AG08395 (cell line): Measurements from ENCODE around the gene DLX6.

ENCODE experiments used
- DNase-seq: peaks from one replicate; pipeline ENCODE4 v3.0.0; 2012; ENCODE audit warnings: mixed read lengths, low spot score

The DLX6 gene

DNA sequence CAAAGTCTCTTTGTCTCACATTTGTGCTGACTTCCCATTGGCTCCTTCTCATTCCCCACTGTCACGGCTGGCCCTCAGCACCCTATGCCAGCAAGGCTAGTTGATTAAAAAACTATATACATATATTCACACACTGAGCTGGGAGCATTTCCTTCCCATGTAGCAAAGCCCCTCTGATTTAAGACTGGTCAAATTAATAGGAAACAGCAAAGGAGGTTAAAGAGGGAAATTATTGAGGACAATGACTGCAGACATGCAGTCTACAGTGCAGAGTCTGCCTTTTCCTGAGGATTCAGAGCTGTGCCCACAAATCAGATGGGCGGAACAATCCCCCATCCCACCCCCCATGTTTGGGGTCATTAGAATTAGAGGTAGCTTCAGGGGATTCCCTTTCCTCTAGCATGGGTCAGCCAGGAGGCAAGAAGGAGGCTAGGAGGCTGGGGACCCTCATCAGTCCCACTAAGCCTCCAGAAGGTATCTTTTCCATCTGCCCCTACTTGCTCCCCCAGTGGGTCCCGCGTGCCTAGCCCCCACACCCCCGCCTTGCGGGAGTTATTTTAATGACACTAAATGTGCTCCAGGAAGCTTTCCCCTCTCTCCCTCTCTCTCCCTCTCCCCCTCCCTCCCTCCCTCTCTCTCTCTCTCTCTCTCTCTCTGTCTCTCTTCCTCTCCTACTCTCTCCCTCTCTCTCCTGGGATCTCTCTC, 9.8 kb upstream of the DLX6 start:
- no peak for DNase-seq

DNA sequence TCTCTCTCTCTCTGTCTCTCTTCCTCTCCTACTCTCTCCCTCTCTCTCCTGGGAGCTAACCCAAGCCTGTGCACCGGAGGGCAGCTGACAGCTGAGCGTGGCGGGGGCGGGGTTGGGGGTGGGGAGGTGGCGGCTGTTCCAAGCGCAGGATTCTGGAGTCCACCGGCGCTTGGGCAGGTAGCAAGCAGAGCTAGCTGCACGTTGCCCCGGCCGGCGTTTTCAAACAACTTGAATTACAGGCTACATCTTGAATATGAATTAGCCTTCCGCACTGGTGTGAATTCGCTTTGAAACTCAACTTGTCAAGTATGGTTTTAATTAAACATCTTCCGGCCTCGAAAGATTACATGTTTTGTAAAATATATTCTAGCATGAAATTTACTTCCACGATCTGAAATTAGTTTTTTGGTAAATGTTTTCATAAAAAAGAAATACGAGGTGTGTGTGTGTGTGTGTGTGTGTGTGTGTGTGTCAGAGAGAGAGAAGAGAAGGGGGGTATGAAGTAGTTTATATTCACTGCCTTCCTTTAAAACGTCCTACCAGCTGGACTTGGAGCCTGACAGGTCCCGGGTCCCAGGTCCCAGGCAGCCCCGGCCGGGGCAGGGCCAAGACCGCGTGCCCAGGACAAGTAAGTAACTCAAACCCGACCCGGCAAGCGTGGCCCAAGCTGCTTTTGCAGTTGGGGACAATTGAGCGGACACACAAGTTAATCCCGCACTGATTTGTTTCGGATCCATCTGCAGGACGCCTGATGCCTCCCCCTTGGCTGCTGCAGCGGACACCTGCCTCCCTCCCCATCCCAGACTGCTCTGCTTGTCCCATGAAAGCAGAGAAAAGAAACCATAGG, 9.0 kb upstream of the DLX6 start:
- DNase-seq, result no peak

GRCh38 chr7:96996958-96997511, 8.3 kb upstream of the DLX6 start:
- DNase-seq, result no peak

- no peak for DNase-seq
These were observed 7.8 kb upstream of the DLX6 start for GRCh38 chr7:96997512-96998032.

DNA sequence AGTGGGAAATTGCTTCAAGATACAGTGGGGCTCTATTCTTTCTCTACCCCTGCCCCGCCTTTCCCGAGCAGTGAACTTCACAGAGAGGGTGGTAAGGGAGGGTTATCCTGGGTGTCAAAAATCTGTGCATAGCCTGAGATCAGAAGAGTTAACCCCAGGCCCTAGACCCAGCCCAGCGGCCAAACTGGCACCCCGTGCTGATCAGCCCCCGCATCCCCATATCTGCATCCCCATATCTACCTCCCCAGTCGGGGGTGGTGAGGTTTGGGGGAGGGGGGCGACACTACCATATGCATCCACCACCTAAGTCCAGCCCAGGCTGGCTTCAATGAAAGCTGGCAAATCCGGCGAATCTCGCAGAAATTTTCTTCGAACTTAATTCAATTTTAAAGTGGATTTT, 7.0 kb upstream of the DLX6 start:
- no peak for DNase-seq

- no peak for DNase-seq
These were observed 6.6 kb upstream of the DLX6 start for GRCh38 chr7:96998744-96999143.

DNA sequence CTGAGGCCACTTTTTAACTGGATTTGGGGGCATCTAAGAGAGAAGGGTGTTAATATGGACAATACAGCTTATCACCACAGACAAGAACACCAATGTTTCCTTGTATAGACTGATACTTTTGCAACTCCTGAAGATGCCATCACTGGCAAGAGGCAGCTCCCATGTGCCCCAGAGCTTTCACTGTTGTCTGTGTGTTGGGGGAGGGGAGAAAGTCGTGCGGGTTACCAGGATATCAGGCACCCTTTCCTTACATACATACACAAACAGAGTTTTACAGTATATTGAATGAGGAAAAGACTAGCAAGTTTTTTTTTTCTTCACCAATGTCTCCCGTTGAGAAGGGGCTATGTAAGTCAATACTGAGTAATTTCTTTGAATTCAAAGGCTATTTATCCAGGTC, 4.1 kb upstream of the DLX6 start:
- DNase-seq, result no peak

- no peak for DNase-seq
These were observed 3.4 kb upstream of the DLX6 start for GRCh38 chr7:97001656-97002554.

DNA sequence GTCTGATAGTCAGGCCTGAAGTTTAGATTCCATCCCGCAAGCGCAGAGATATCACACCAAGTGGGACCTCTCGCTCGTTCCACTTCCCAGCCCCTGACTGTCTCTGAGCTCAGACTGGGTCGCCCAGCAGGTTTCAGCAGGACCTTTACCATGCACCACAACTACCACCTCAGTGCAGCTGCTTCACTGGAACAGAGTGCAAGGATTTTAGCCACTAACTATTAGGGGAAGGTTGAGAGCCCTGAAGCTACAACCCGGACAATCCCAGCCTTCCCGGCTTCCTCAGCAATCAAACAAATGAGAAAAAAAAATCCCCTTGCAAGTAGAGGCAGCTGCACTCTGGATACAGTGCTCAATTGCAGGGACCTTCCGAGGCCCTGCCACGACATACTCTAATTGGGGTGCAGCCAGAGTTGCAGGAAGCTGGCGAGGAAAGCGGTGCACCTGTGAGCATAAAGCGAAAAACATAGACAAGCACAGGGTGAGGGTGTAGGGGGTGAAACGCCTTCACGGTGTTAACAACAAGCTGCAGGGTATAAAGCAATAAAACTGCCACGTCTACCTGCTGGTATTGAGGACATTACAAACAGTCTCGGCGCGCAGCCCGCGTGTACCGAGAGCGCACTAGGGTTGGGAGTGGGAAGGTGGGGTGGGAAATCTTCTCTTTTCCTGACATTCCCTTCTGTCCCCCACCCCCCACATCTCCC, 2.6 kb upstream of the DLX6 start:
- DNase-seq, result no peak

GRCh38 chr7:97003262-97004246, 1.8 kb upstream of the DLX6 start:
- DNase-seq, result no peak

GRCh38 chr7:97004247-97005182, 838 bp upstream of the DLX6 start:
- no peak for DNase-seq

DNA sequence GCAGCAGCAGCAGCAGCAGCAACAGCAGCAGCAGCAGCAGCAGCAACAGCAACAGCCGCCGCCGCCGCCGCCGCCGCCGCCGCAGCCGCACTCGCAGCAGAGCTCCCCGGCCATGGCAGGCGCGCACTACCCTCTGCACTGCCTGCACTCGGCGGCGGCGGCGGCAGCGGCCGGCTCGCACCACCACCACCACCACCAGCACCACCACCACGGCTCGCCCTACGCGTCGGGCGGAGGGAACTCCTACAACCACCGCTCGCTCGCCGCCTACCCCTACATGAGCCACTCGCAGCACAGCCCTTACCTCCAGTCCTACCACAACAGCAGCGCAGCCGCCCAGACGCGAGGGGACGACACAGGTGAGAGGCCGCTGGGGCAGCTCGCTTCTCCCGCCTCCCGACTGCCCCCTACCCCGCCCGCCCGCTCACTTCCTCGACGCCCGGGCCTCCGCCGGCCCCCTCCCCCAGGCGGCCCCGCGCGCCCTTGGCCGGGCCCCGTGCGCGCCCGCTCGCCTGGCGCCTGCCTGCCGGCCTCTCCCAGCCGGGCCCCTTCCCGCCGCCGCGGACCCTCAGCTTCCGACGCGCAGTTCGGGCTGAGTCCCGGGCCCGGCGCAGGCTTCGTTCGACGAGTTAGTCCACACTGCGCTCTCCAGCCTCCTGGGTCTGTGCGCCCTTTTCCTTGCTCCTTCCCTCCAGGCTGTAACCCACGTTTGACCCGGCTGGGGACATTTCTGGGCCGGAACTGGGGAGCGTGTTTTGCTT, 882 bp downstream of the DLX6 start:
- DNase-seq, result peak; percentile 38

GRCh38 chr7:97006816-97007582, 1.6 kb downstream of the DLX6 start:
- no peak for DNase-seq

GRCh38 chr7:97007583-97007861, 2.2 kb downstream of the DLX6 start:
- no peak for DNase-seq

GRCh38 chr7:97008275-97008917, 3.0 kb downstream of the DLX6 start:
- no peak for DNase-seq

- no peak for DNase-seq
These were observed 4.7 kb downstream of the DLX6 start for GRCh38 chr7:97009753-97010732.
